GM18861 (cell line): Measurements from ENCODE around the gene OGFOD3.
"Not testable (repeated sequence)": the region's sequence is repeated elsewhere in the genome, so short reads cannot be mapped to it uniquely, and the experiment has no call there.

Source experiments
- ATAC-seq: cut with Tn5 transposase; IDR thresholded peaks from one replicate; pipeline ENCODE4 v1.9.1; 2021; ENCODE audit not compliant: unreplicated experiment

The OGFOD3 gene

GRCh38 chr17:82435601-82436583, 17.5 kb upstream of the OGFOD3 start:
- ATAC-seq, result no peak

- no peak for ATAC-seq
Measured at GRCh38 chr17:82435103-82435502, 16.7 kb upstream of the OGFOD3 start.

DNA sequence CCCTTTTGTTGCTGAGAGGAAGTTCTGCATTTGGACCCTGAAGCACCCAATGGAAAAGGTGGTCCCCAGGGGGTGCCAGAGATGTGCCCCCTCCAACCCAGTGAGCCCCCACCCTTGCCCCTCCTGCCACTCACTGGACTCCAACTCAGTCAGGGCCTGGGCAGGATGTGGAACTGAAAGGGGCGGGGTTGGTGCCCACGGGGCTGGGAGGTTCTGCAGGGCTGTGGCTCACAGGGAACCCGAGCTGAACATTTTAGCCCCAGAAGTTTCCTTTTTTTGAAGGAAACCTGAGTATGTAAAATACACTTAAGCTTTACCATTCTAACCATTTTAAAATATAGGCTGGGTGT, 15.8 kb upstream of the OGFOD3 start:
- no peak for ATAC-seq

- ATAC-seq, result no peak
Measured at GRCh38 chr17:82433560-82434215, 15.3 kb upstream of the OGFOD3 start.

DNA sequence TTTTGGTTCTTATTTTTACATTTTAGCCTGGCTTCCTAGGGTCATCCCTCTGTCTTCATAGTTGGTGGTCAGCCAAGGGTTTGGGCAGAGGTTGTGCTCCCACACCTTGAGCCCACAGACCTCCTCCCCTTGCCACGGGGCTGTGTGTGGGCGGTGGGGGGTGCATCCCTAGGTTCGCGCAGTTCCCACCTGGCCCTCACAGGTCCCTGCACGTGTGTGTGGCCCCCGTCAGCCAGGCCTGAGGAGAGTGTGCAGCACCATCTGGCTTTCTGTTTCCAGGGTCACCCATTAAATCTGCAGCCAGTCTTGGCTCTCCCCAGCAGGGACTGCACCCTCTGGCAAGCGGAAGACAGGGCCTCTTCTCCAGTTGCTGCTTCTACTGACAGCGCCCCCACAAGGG, 13.6 kb upstream of the OGFOD3 start:
- no peak for ATAC-seq

GRCh38 chr17:82429824-82430223, 11.4 kb upstream of the OGFOD3 start:
- no peak for ATAC-seq

DNA sequence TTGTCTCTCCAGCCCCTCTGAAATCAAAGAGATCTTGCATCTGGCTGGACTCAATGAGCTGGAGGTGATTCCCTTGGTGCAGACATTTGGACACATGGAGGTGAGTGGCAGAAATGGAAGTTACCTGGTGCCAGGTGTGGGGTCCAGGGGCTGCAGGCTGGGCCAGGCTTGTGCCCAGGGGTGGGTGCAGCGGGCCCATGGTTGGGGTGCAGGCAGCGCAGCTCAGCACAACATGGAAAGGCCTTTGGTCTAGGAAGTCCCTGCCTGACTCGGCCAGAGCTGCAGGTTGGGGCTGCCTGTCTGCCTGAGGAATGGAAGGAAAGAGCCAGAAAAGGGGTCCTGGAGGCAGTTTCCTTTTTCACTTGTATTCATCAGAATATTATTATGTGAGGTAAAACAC, 10.2 kb upstream of the OGFOD3 start:
- ATAC-seq, result no peak

GRCh38 chr17:82424863-82425159, 6.4 kb upstream of the OGFOD3 start:
- no peak for ATAC-seq

GRCh38 chr17:82424001-82424862, 5.8 kb upstream of the OGFOD3 start:
- no peak for ATAC-seq

DNA sequence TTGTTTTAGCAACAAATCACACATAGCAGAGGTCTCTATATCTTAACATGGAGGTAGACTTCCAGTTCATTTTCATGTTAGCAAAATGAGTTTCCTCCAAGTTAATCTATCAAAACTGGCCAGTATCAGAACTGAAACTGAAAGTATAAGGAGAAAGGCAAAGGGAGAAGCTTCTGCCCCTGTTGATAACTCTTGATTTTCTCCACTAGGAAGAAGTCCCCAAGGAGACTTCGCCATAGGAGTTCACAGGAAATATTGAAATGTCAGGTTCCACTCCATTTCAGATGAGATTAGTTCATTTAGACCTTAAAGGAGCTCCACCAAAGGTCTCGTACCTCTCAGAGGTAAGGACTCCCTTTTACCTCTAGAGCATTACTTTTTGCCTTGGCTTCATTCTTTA, 1.2 kb upstream of the OGFOD3 start:
- no peak for ATAC-seq

GRCh38 chr17:82416771-82417170, 1.6 kb downstream of the OGFOD3 start:
- ATAC-seq, result no peak

DNA sequence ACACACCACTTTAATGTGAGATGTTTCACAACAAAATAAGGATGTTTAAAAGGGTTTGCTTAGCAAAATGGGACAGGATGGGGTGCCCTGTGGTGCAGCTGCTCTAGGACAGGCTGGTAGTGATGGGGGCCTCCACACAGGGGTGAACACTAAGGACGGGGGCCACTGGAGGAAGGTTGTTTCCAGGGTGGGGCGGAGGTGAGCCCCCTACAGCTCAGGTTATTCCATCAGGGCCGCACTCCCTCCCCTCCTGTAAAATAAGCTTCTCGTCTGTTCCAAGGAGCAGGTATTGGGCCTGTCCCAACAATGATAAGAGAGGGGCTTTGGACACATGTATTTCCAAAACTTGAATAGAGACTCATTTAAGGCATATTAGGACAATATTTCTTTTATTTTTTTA, 2.1 kb downstream of the OGFOD3 start:
- ATAC-seq, result no peak

DNA sequence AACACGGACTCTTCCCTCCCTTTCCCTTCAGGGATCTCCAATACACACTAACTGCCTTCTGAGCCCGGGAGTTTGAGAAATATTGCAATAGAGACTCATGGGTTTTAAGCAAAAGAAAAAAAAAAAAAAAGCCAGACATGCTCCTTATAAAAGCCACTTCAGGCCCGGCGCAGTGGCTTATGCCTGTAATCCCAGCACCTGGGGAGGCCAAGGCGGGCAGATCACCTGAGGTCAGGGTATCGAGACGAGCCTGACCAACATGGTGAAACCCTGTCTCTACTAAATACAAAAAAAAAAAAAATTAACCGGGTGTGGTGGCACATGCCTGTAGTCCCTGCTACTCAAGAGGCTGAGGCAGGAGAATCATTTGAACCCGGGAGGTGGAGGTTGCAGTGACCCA, 2.6 kb downstream of the OGFOD3 start:
- no peak for ATAC-seq

DNA sequence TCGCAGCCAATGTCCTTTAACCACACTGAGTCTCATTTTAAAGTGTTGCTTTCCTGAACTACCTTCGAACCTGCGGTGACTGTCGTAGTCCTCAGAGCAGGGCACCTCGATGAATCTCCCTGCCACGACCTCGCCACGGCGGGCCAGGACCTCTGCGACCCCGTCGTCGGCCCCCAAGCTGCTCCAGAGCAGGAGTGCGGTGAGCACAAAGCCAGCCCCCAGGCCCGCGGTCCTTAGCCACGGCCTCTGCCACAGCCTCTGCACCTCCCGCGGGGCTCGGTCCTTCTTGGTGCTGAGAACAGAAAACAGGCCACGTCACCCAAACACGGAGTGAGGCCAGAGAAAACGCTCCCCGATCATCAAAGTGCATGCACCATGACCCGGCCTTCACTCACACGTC, 3.0 kb downstream of the OGFOD3 start:
- no peak for ATAC-seq

- no peak for ATAC-seq
Measured at GRCh38 chr17:82414548-82415281, 3.7 kb downstream of the OGFOD3 start.

GRCh38 chr17:82412535-82413520, 5.6 kb downstream of the OGFOD3 start:
- ATAC-seq, result no peak

GRCh38 chr17:82412081-82412480, 6.3 kb downstream of the OGFOD3 start:
- not testable (repeated sequence) for ATAC-seq

GRCh38 chr17:82411396-82412053, 6.9 kb downstream of the OGFOD3 start:
- no peak for ATAC-seq

GRCh38 chr17:82410014-82410716, 8.2 kb downstream of the OGFOD3 start:
- no peak for ATAC-seq
